ENCODE results near the gene POLR2F.

Gene POLR2F

DNA sequence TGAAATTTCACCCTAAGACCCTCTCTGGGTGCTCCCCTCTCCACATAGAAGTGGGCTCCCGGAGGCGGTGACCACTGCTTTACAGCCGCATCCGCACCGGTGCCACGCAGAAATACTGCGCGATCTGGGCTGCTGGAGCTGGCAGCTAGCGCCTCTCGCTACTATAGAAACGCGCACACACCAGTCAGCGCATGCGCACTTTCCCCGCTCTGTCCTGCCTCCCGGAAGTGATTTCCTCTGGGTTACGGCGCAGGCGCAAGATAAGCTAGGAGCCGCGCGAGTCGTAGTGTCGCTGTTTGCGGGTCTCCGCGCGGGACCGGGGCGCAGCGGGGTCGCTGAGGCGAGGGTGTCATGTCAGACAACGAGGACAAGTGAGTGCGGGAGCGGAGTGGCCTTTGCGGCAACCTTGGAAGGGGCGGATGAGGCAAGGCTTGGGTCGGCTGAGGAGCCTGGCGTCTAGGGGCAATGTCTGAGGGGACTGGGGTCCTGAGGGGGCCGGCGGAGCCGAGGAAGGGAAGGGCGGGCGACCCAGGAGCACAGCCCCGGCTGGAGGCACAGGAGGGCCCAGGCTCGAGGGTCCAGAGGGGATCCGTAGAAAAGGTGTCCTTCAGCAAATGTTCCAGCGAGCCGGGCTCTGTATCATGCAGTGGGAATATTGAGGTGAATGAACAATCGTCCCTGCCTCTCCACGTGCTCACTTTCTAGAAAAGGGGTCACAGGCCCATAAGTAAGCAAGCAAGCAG is at the start of gene POLR2F, which contains the start of gene C22orf23:
POLR2F (plus strand) TSS at position 263 of the 743 bp plus-strand sequence; CDS start at position 352, 89 bp downstream.
C22orf23 (minus strand) TSS at position 165 of the 743 bp plus-strand sequence. CDS start 452 bp downstream, outside the sequence.
- Mint-ChIP-seq H3K9me3 (no peaks in the 10 kb centered on the region), H3K27me3 (peaks cover 23% of the 10 kb centered on the region), H3K27ac (peak within 1 kb of the TSS; percentile 88), H3K4me3 (peak within 1 kb of the TSS; percentile 92), H3K36me3 (ENCODE audit: low read depth) (peaks cover 30% of the 10 kb centered on the region), H3K4me1 (ENCODE audit: low read depth) (peaks cover 25% of the 10 kb centered on the region)
- intact Hi-C loops (cut with micrococcal nuclease) = no loop called here

GRCh38 chr22:37904572-37905533 is 48.6 kb upstream of the POLR2F start:
- Mint-ChIP-seq H3K27me3 (peaks cover 2% of the 10 kb centered on the region), H3K36me3 (ENCODE audit: low read depth) (no peaks in the 10 kb centered on the region), H3K4me3 (peak overlapping the region; percentile 77), H3K27ac (peak overlapping the region; percentile 84), H3K4me1 (ENCODE audit: low read depth) (peaks cover 24% of the 10 kb centered on the region), H3K9me3 (no peaks in the 10 kb centered on the region)
- intact Hi-C loops (cut with micrococcal nuclease) = no loop called here

GRCh38 chr22:37905534-37906363 is 47.8 kb upstream of the POLR2F start, which contains the start of gene MICALL1:
TSS of gene MICALL1 (plus strand) at chr22:37906297. CDS start at chr22:37906423, 126 bp downstream.
- Mint-ChIP-seq H3K4me1 (ENCODE audit: low read depth) (peaks cover 24% of the 10 kb centered on the region), H3K9me3 (no peaks in the 10 kb centered on the region), H3K27ac (peak within 1 kb of the TSS; percentile 84), H3K4me3 (peak within 1 kb of the TSS; percentile 81), H3K36me3 (ENCODE audit: low read depth) (no peaks in the 10 kb centered on the region), H3K27me3 (peaks cover 2% of the 10 kb centered on the region)
- intact Hi-C loops (cut with micrococcal nuclease) = loop anchor here (1.0 kb wide), 1 partner anchor 29 kb away; no protein-coding TSS in a partner anchor

DNA sequence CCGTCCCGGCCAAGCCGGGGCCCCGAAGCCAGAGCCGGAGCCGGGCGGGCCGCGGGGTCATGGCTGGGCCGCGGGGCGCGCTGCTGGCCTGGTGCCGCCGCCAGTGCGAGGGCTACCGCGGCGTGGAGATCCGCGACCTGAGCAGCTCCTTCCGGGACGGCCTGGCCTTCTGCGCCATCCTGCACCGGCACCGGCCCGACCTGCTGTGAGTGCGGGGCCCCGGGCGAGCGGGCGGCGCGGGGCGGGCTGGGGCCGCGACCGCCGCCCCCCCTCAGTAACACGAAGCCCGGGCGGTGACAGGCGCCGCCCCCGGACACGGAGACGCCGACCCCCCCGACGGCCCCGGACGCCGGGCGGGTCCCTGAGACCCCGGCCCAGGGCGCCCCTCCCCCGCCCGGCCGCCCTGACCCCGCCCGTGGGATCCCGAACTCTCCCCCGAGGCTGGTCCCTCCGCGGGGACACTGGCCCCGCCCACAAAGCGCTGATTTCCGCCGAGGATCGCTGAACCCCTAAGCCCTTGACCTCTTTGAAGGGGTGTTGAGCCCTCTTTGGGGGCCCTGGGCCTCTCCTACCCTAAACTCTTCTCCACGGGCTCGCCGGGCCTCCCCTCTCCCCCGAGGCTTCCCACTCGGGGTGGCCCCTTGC is 47.0 kb upstream of the POLR2F start:
- Mint-ChIP-seq H3K27me3 (no peaks in the 10 kb centered on the region), H3K36me3 (ENCODE audit: low read depth) (no peaks in the 10 kb centered on the region), H3K9me3 (no peaks in the 10 kb centered on the region), H3K4me1 (ENCODE audit: low read depth) (peaks cover 24% of the 10 kb centered on the region), H3K4me3 (peak overlapping the region; percentile 81), H3K27ac (peak overlapping the region; percentile 78)
- intact Hi-C loops (cut with micrococcal nuclease) = loop anchor here (1.0 kb wide), 1 partner anchor 28 kb away; no protein-coding TSS in a partner anchor

GRCh38 chr22:37907036-37907954 is 46.2 kb upstream of the POLR2F start:
- H3K27me3 Mint-ChIP-seq = no peaks in the 10 kb centered on the region
- H3K9me3 Mint-ChIP-seq = no peaks in the 10 kb centered on the region
- peak overlapping the region; percentile 81 for H3K4me3 Mint-ChIP-seq
- H3K36me3 Mint-ChIP-seq (ENCODE audit: low read depth) = peaks cover 8% of the 10 kb centered on the region
- H3K4me1 Mint-ChIP-seq (ENCODE audit: low read depth) = peaks cover 24% of the 10 kb centered on the region
- peak overlapping the region; percentile 78 for H3K27ac Mint-ChIP-seq
- intact Hi-C loops (cut with micrococcal nuclease) = no loop called here

- intact Hi-C loops (cut with micrococcal nuclease) = no loop called here
- Mint-ChIP-seq H3K27me3 (no peaks in the 10 kb centered on the region), H3K36me3 (ENCODE audit: low read depth) (peaks cover 20% of the 10 kb centered on the region), H3K4me1 (ENCODE audit: low read depth) (peaks cover 29% of the 10 kb centered on the region), H3K27ac (no peak overlapping the region), H3K9me3 (no peaks in the 10 kb centered on the region), H3K4me3 (no peak overlapping the region)
These were observed 43.7 kb upstream of the POLR2F start for GRCh38 chr22:37909766-37910165.

DNA sequence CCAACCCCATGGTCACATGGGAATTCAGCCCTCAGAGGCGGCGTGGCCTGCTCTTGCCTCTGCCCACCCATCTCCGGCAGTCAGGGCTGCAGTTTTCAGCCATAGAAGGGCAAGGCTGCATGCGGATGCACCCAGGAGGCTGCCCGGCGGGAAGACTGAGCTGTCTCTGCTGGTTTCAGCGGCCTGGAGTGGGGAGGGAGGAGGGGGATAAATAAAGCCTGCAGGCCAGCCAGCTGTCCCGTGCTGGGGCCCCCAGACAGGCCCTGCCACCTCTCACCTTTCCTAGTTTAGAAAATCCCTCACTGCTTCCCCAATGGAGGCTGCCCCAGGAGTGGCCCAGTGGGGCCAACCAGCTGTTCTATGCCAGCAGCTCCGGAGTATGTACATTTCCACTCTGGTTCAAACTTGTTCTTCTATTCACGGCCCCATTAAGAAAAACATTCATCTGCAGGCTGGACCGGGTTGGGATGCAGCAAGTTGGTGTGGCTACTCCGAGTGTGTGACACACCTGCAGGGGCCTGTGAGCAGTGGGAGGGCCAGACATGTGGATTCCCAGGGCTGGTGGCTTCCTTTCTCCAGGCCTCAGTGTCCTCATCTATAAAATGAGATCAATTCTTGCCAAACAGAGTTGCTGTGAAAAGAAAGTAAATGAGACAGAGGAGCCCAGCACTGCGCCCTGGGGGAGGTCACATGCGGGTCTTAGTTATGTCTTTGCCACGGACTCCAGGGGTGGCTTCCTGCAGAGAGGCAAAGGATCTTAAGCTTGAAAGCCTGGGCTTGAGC is 42.4 kb upstream of the POLR2F start:
- no peaks in the 10 kb centered on the region for H3K27me3 Mint-ChIP-seq
- peaks cover 19% of the 10 kb centered on the region for H3K4me1 Mint-ChIP-seq (ENCODE audit: low read depth)
- H3K27ac Mint-ChIP-seq = no peak overlapping the region
- H3K9me3 Mint-ChIP-seq = no peaks in the 10 kb centered on the region
- peaks cover 20% of the 10 kb centered on the region for H3K36me3 Mint-ChIP-seq (ENCODE audit: low read depth)
- intact Hi-C loops (cut with micrococcal nuclease) = no loop called here
- H3K4me3 Mint-ChIP-seq = no peak overlapping the region

DNA sequence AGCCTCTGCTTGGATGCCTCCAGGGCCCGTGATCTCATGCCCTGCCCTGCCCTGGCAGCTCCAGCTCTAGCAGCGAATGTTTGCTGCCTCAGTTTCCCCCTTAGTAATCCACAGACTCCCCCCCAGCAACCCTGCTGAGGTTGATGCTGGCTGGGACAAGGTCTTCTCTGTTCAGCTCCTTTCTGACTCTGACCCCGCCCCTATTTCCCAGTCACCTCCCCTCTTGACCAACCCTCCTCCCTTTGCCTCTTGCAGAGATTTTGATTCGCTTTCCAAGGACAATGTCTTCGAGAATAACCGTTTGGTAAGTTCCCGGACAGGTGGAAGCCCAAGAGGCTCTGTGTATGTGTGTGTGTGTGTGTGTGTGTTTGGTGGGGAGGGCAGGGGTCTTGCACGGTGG is 41.8 kb upstream of the POLR2F start:
- no peak overlapping the region for H3K27ac Mint-ChIP-seq
- H3K36me3 Mint-ChIP-seq (ENCODE audit: low read depth) = peaks cover 26% of the 10 kb centered on the region
- intact Hi-C loops (cut with micrococcal nuclease) = no loop called here
- peaks cover 19% of the 10 kb centered on the region for H3K4me1 Mint-ChIP-seq (ENCODE audit: low read depth)
- no peaks in the 10 kb centered on the region for H3K27me3 Mint-ChIP-seq
- no peak overlapping the region for H3K4me3 Mint-ChIP-seq
- no peaks in the 10 kb centered on the region for H3K9me3 Mint-ChIP-seq

GRCh38 chr22:37912171-37912570 is 41.3 kb upstream of the POLR2F start:
- peaks cover 14% of the 10 kb centered on the region for H3K4me1 Mint-ChIP-seq (ENCODE audit: low read depth)
- H3K4me3 Mint-ChIP-seq = no peak overlapping the region
- H3K27me3 Mint-ChIP-seq = no peaks in the 10 kb centered on the region
- H3K9me3 Mint-ChIP-seq = no peaks in the 10 kb centered on the region
- H3K27ac Mint-ChIP-seq = no peak overlapping the region
- intact Hi-C loops (cut with micrococcal nuclease) = no loop called here
- peaks cover 31% of the 10 kb centered on the region for H3K36me3 Mint-ChIP-seq (ENCODE audit: low read depth)

GRCh38 chr22:37913233-37913721 is 40.2 kb upstream of the POLR2F start:
- H3K4me3 Mint-ChIP-seq = no peak overlapping the region
- peaks cover 42% of the 10 kb centered on the region for H3K36me3 Mint-ChIP-seq (ENCODE audit: low read depth)
- intact Hi-C loops (cut with micrococcal nuclease) = no loop called here
- no peaks in the 10 kb centered on the region for H3K27me3 Mint-ChIP-seq
- H3K4me1 Mint-ChIP-seq (ENCODE audit: low read depth) = peaks cover 6% of the 10 kb centered on the region
- no peak overlapping the region for H3K27ac Mint-ChIP-seq
- H3K9me3 Mint-ChIP-seq = no peaks in the 10 kb centered on the region

DNA sequence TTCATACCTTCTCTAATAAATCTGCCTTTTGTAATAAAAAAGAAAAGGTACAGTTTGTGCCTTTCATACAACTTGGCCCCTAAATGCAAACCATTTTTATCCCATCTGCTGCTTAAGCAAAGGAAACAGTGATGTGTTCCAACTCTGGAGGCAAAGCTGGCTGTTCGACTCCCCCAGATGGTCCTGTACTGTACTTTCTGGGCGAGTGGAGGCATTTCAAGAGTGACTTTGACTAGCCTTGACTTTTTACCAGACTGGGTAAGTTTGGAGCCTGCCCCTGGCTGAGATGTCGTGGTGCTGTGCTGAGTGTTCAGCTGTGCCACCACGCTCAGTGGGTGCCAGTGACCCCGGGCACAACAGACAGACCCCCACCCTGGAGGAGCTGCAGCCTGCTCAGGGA is 37.2 kb upstream of the POLR2F start:
- Mint-ChIP-seq H3K36me3 (ENCODE audit: low read depth) (peaks cover 50% of the 10 kb centered on the region), H3K4me1 (ENCODE audit: low read depth) (peaks cover 15% of the 10 kb centered on the region), H3K27me3 (no peaks in the 10 kb centered on the region), H3K9me3 (no peaks in the 10 kb centered on the region), H3K27ac (no peak overlapping the region), H3K4me3 (no peak overlapping the region)
- intact Hi-C loops (cut with micrococcal nuclease) = no loop called here
